Upper lobe of right lung (tissue), 1 donor: ENCODE data around the gene RETREG1. TPM values are rescaled to one million over a fixed set of nuclear protein-coding genes. Genes with fewer than 3 reads are reported as not detected.

Experiments used
- ATAC-seq: fragments of 200-7000 bp; cut with Tn5 transposase; one replicate; pipeline ENCODE4 v1.9.1; 2020; ENCODE audit warnings: mild to moderate bottlenecking, moderate library complexity
- DNase-seq: peaks from one replicate; pipeline ENCODE4 v3.0.0-alpha.2; 2020
- H3K27ac ChIP-seq: fragments of 200-600 bp; one replicate; pipeline ENCODE4 v1.8.0; 2022
- H3K27me3 ChIP-seq: fragments of 200-600 bp; one replicate; pipeline ENCODE4 v1.8.0; 2022; ENCODE audit warnings: mild to moderate bottlenecking
- H3K36me3 ChIP-seq: fragments of 200-600 bp; one replicate; pipeline ENCODE4 v1.8.0; 2022
- H3K4me1 ChIP-seq: fragments of 200-600 bp; one replicate; pipeline ENCODE4 v1.8.0; 2022
- H3K4me3 ChIP-seq: fragments of 200-600 bp; one replicate; pipeline ENCODE4 v1.8.0; 2022; ENCODE audit warnings: mild to moderate bottlenecking
- H3K9me3 ChIP-seq: fragments of 200-600 bp; one replicate; pipeline ENCODE4 v1.8.0; 2022
- intact Hi-C: fragments of 100-400 bp; cut with DNase I; formaldehyde crosslinking; loops from one replicate; pipeline ENCODE4 v1.11.0; 2022
- total RNA-seq: library from RNA; stranded (reverse); fragmentation: NEBNext Ultra II Directional; extraction: Animal tissue kit (Norgen Biotek cat#: 25700); gene quantifications from one replicate; pipeline ENCODE4 v1.2.1, GENCODE V29; 2021
- TF ChIP-seq, protein P1 (sequence below): fragments of 200-600 bp; IDR thresholded peaks from one replicate; pipeline ENCODE4 v1.8.0; 2022; ENCODE audit warnings: antibody characterized with exemption
- donor health status: DM: no; HTN: yes; CAD: no; lungs with severe emphysema.

The RETREG1 gene
- total RNA-seq, 1 donor from 2014 or later: 22.8 TPM

DNA sequence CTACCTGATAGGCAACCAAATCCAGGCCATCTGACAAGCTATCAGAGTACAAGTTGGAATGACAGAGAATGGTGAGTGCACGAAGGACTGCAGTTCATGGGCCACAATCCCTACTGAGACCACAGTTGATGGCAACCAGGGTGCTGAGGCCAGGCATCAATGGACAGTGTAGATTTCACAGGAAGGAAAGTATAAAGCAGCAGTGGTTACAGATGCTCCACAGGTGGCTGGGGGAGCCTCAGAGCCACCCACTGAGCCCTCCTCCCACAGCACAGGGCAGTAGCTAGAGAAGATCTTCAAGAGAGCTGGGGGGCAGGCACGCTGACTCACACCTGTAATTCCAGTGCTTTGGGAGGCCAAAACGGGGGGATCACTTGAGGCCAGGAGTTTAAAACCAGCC is 49.4 kb downstream of the RETREG1 start:
- H3K9me3 ChIP-seq: no peaks in the 10 kb centered on the region
- no peak for DNase-seq
- no peaks in the 10 kb centered on the region for H3K27me3 ChIP-seq
- no peak overlapping the region for H3K4me3 ChIP-seq
- no peaks in the 10 kb centered on the region for H3K36me3 ChIP-seq
- H3K27ac ChIP-seq: no peak overlapping the region
- intact Hi-C loops: no loop called here
- TF ChIP-seq, protein P1, sequence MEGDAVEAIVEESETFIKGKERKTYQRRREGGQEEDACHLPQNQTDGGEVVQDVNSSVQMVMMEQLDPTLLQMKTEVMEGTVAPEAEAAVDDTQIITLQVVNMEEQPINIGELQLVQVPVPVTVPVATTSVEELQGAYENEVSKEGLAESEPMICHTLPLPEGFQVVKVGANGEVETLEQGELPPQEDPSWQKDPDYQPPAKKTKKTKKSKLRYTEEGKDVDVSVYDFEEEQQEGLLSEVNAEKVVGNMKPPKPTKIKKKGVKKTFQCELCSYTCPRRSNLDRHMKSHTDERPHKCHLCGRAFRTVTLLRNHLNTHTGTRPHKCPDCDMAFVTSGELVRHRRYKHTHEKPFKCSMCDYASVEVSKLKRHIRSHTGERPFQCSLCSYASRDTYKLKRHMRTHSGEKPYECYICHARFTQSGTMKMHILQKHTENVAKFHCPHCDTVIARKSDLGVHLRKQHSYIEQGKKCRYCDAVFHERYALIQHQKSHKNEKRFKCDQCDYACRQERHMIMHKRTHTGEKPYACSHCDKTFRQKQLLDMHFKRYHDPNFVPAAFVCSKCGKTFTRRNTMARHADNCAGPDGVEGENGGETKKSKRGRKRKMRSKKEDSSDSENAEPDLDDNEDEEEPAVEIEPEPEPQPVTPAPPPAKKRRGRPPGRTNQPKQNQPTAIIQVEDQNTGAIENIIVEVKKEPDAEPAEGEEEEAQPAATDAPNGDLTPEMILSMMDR: no peak
- no peaks in the 10 kb centered on the region for H3K4me1 ChIP-seq
- ATAC-seq: no peak

DNA sequence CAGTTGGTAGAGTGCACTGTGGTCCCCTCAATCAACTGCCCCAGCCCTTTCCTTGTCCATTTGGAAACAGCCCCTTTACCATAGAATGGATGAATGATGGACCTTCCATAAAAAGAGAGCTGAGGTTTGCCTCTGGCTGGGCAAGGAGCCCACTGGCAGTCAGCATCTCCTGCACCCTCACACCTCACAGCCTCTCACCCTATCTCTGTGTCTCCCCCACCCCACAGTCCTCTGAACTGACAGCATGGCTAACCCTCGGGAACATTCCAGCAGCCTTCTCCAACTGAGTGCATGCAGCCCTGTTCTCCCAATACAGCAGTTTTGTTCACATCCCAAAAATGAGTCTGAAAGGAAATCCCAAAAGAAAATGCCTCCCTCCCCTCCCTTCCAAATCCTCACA is 51.7 kb downstream of the RETREG1 start:
- Histone ChIP-seq H3K27me3 (no peaks in the 10 kb centered on the region), H3K4me1 (no peaks in the 10 kb centered on the region), H3K4me3 (no peak overlapping the region), H3K36me3 (no peaks in the 10 kb centered on the region), H3K27ac (no peak overlapping the region), H3K9me3 (no peaks in the 10 kb centered on the region)
- intact Hi-C loops: no loop called here
- no peak for ATAC-seq
- TF ChIP-seq, protein P1: no peak
- DNase-seq: no peak

DNA sequence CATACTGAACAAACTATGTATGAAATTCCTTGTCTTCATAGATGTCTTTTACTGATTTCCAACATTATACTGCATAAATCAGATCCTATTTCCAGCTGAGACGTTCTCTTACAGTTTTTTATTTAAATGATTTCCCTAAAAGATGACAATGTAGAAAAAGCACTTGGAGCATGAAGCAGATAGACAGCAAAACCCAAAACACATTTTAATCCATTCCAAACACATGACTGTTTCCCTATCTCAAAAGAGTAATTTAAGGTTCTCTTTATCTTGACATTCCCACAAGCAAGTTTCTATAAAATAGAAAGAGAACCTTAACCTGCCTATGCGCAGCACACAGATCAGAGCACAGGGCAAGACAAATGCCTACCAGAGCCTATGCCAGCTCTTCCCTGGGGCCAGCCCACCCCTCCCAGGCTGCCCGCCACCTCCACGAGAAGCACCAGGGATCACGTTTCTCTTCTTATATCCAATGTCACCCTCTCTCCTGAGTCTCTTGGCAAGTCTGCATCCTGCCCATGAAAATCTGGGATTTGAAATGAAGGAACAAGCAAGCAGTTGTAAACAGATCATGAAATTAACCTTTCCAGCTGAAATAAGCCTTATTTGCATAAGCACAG is 52.4 kb downstream of the RETREG1 start:
- Histone ChIP-seq H3K4me3 (no peak overlapping the region), H3K27ac (no peak overlapping the region), H3K9me3 (no peaks in the 10 kb centered on the region), H3K27me3 (no peaks in the 10 kb centered on the region), H3K36me3 (no peaks in the 10 kb centered on the region), H3K4me1 (no peaks in the 10 kb centered on the region)
- no peak for DNase-seq
- no peak for ATAC-seq
- intact Hi-C loops: no loop called here
- TF ChIP-seq, protein P1: no peak

DNA sequence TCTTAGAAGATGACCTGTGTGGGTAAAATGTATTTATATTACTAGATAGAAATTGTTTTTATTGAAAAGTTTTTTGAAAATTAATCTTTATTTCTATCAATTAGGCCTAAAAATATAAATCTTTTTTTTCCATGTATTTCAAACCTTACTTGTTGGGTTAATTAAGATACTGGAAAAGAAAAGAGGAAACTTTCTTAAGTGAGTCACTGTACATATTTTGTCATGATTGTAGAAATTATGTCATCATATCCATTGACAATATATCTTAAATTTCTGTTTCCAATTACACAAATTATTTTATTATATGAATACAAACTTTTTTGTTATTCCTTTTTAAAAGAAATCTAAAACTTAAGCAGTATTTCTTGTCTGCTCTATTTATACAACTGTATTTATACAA is 53.1 kb downstream of the RETREG1 start:
- no peak overlapping the region for H3K4me3 ChIP-seq
- H3K27me3 ChIP-seq: no peaks in the 10 kb centered on the region
- TF ChIP-seq, protein P1: no peak
- no peaks in the 10 kb centered on the region for H3K36me3 ChIP-seq
- intact Hi-C loops: no loop called here
- no peak overlapping the region for H3K27ac ChIP-seq
- ATAC-seq (no peak), DNase-seq (no peak)
- H3K4me1 ChIP-seq: no peaks in the 10 kb centered on the region
- H3K9me3 ChIP-seq: no peaks in the 10 kb centered on the region

DNA sequence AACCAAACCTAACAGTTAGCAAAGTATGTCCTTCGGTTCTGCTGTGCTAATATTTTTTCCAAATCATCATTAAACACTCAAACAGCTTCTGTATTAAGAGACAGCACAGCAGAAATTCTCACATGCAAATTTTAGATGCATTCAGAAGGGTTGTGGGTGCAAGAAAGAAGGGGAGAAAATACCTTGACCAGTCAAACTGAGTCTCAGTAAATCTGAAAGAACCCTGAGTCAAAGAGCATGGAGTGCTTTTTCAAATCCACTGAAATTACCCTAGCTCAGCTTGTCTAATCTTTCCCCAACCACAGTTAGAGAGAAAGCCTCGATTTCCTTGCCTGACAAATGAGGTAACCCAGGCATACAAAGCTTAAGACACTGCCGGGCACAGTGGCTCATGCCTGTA is 55.1 kb downstream of the RETREG1 start:
- intact Hi-C loops: no loop called here
- H3K27ac ChIP-seq: no peak overlapping the region
- DNase-seq (no peak), ATAC-seq (no peak)
- H3K36me3 ChIP-seq: no peaks in the 10 kb centered on the region
- H3K4me1 ChIP-seq: no peaks in the 10 kb centered on the region
- H3K4me3 ChIP-seq: no peak overlapping the region
- no peaks in the 10 kb centered on the region for H3K27me3 ChIP-seq
- no peaks in the 10 kb centered on the region for H3K9me3 ChIP-seq
- TF ChIP-seq, protein P1: no peak

DNA sequence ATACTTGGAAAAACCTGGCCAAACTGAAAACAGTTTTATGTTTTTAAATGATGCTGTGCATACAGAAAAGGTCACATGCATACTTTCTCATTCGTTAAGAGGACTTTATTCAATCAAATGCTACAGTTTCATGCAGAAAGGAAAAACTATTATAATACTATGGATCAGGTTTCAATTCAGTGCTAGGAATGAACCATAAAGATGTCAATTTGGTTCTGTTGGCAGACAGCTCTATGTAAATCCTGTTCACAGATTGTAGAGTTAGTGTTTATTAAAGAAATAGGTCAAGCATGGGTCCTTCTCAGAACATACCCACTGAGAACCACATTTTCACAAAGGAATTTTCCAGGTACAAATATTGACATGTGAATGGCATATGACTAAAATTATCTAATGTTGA is 57.1 kb downstream of the RETREG1 start:
- no peaks in the 10 kb centered on the region for H3K27me3 ChIP-seq
- intact Hi-C loops: loop anchor here (10.0 kb wide), 1 partner anchor 75 kb away; no protein-coding TSS in a partner anchor
- no peak overlapping the region for H3K4me3 ChIP-seq
- H3K36me3 ChIP-seq: no peaks in the 10 kb centered on the region
- DNase-seq (no peak), ATAC-seq (no peak)
- TF ChIP-seq, protein P1: no peak
- H3K27ac ChIP-seq: no peak overlapping the region
- H3K9me3 ChIP-seq: no peaks in the 10 kb centered on the region
- no peaks in the 10 kb centered on the region for H3K4me1 ChIP-seq
